Uterus (tissue), 4 donors: Measurements from ENCODE around the gene MTMR2. TPM values are rescaled to one million over a fixed set of nuclear protein-coding genes. Genes with fewer than 3 reads are reported as not detected.

Source experiments
- DNase-seq, 2 donors: peaks; one replicate each; pipeline ENCODE4 v3.0.0-alpha.2; 2019 to 2020
- H3K27ac ChIP-seq, 2 donors: fragments of 200-600 bp; sonication (generic); 1 replicate in 1 of 2; 2 replicates in 1 of 2; pipeline ENCODE4 v1.5.1; 2016 to 2018
- H3K27me3 ChIP-seq, 2 donors: fragments of 200-600 bp; sonication (generic); one replicate each; pipeline ENCODE4 v1.5.1; 2018 to 2019; ENCODE audit warnings: control low read depth in 1 of 2
- H3K36me3 ChIP-seq, 2 donors: fragments of 200-600 bp; sonication (generic); one replicate each; pipeline ENCODE4 v1.5.1; 2019; ENCODE audit warnings: control low read depth in 1 of 2
- H3K4me1 ChIP-seq, 2 donors: fragments of 200-600 bp; sonication (generic); one replicate each; pipeline ENCODE4 v1.5.1; 2018 to 2019; ENCODE audit warnings: control low read depth in 1 of 2
- H3K4me3 ChIP-seq, 2 donors: fragments of 200-600 bp; sonication (generic); 1 replicate in 1 of 2; 2 replicates in 1 of 2; pipeline ENCODE4 v1.5.1; 2018 to 2019; ENCODE audit warnings: mild to moderate bottlenecking in 1 of 2
- H3K9me3 ChIP-seq, 2 donors: fragments of 200-600 bp; sonication (generic); one replicate each; pipeline ENCODE4 v1.5.1; 2019; ENCODE audit warnings: control low read depth in 1 of 2
- CTCF ChIP-seq, 4 experiments: fragments of 200-600 bp in 2 of 4; fragments of 450-650 bp in 2 of 4; sonication (generic) in 2 of 4; IDR thresholded peaks; one replicate each; pipeline ENCODE4 v1.5.1; 2016 to 2019; ENCODE audit warnings: antibody characterized with exemption in 4 of 4, mild to moderate bottlenecking in 2 of 4, moderate library complexity in 1 of 4
- POLR2A ChIP-seq, 2 donors: fragments of 450-650 bp; IDR thresholded peaks; one replicate each; pipeline ENCODE4 v1.6.1; 2016; ENCODE audit warnings: antibody characterized with exemption in 2 of 2, mild to moderate bottlenecking in 1 of 2, moderate library complexity in 1 of 2
- intact Hi-C: fragments of 100-400 bp; cut with DNase I; formaldehyde crosslinking; loops from one replicate; pipeline ENCODE4 v1.15.1; 2023; ENCODE audit warnings: low total_unique reads
- total RNA-seq, 4 donors: library from RNA; depleted of rRNA in 3 of 4; stranded (reverse); fragments of >200 nt in 3 of 4; gene quantifications; one replicate each; pipeline versions ENCODE4 v1.1.0 to v1.2.4, GENCODE V29; 2014 to 2023
- donor health status: DM: yes; HTN: yes; CAD: no.

Gene MTMR2
- total RNA-seq, 4 donors from 2014 or later = 10.9 to 45.5 (median 21.6) TPM

- Histone ChIP-seq H3K27ac (no peak overlapping the region), H3K36me3 (no peaks in the 10 kb centered on the region), H3K27me3 (no peaks in the 10 kb centered on the region), H3K4me3 (no peak overlapping the region), H3K9me3 (no peaks in the 10 kb centered on the region), H3K4me1 (peaks cover 0 to 3% of the 10 kb centered on the region in 2 donors)
- intact Hi-C loops = no loop called here
- no peak for DNase-seq
- TF ChIP-seq CTCF (IDR thresholded peaks at IDR 0.05) (no peak), POLR2A (IDR thresholded peaks at IDR 0.05) (no peak)
Observed at GRCh38 chr11:95888439-95888838, 35.5 kb downstream of the MTMR2 start.

- intact Hi-C loops = no loop called here
Observed at GRCh38 chr11:95886462-95886861, 37.4 kb downstream of the MTMR2 start.

GRCh38 chr11:95884802-95885201 is 39.1 kb downstream of the MTMR2 start:
- Histone ChIP-seq H3K4me1 (no peaks in the 10 kb centered on the region), H3K36me3 (no peaks in the 10 kb centered on the region), H3K27me3 (no peaks in the 10 kb centered on the region), H3K27ac (no peak overlapping the region), H3K4me3 (no peak overlapping the region), H3K9me3 (no peaks in the 10 kb centered on the region)
- TF ChIP-seq POLR2A (IDR thresholded peaks at IDR 0.05) (no peak), CTCF (IDR thresholded peaks at IDR 0.05) (no peak)
- intact Hi-C loops = no loop called here
- no peak for DNase-seq

More at GRCh38 chr11:95886462-95886861, 37.4 kb downstream of the MTMR2 start:
- Histone ChIP-seq H3K4me3 (no peak overlapping the region), H3K36me3 (no peaks in the 10 kb centered on the region), H3K27me3 (no peaks in the 10 kb centered on the region), H3K9me3 (no peaks in the 10 kb centered on the region), H3K4me1 (no peaks in the 10 kb centered on the region), H3K27ac (no peak overlapping the region)
- no peak for DNase-seq
- no peak for TF ChIP-seq POLR2A (IDR thresholded peaks at IDR 0.05)
- TF ChIP-seq CTCF (IDR thresholded peaks at IDR 0.05) = no peak

DNA sequence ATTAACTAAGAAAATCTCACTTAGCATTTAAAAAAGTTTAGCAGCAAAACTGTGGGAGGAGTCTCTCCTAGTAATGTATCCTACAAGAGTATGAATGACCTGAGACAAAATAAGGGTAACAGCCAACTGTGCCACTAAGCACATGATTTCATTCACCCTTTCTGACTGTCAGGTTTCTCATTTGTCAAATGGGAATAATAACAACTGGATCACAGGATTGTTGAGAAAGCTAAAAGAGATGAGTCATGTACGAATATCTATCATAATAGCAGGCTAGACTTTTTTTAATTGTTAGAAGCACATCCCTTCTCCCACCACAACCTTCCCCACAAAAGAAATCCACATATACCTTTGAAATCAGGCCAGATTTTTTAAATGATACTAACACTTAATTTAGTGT is 39.5 kb downstream of the MTMR2 start:
- no peaks in the 10 kb centered on the region for H3K4me1 ChIP-seq
- no peak for DNase-seq
- no peaks in the 10 kb centered on the region for H3K27me3 ChIP-seq
- H3K27ac ChIP-seq = no peak overlapping the region
- TF ChIP-seq CTCF (IDR thresholded peaks at IDR 0.05) (no peak), POLR2A (IDR thresholded peaks at IDR 0.05) (no peak)
- no peak overlapping the region for H3K4me3 ChIP-seq
- no peaks in the 10 kb centered on the region for H3K36me3 ChIP-seq
- no peaks in the 10 kb centered on the region for H3K9me3 ChIP-seq
- intact Hi-C loops = no loop called here

DNA sequence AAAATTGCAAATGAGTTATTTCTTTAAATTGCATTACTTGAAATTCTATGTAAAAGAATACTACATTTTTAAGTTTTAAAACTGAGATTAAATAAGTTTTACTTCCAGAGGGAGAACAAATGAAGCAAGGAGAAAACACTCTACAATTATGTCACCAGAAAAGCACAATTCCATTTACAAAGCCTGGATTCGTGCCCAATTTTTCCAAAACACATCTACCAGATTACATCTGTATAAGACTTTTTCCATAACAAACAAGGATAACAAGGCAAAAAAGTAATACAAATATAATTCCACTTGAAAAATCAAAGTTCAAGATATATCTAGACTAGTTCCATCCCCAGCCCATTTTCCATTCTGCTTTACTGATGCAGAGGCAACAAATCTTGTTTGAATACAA is 40.5 kb downstream of the MTMR2 start:
- Histone ChIP-seq H3K36me3 (no peaks in the 10 kb centered on the region), H3K9me3 (no peaks in the 10 kb centered on the region), H3K27me3 (no peaks in the 10 kb centered on the region), H3K4me3 (no peak overlapping the region), H3K4me1 (no peaks in the 10 kb centered on the region), H3K27ac (no peak overlapping the region)
- TF ChIP-seq POLR2A (IDR thresholded peaks at IDR 0.05) (no peak), CTCF (IDR thresholded peaks at IDR 0.05) (no peak)
- DNase-seq = no peak
- intact Hi-C loops = no loop called here
